Measurements from ENCODE around the gene IGFN1.

DNA sequence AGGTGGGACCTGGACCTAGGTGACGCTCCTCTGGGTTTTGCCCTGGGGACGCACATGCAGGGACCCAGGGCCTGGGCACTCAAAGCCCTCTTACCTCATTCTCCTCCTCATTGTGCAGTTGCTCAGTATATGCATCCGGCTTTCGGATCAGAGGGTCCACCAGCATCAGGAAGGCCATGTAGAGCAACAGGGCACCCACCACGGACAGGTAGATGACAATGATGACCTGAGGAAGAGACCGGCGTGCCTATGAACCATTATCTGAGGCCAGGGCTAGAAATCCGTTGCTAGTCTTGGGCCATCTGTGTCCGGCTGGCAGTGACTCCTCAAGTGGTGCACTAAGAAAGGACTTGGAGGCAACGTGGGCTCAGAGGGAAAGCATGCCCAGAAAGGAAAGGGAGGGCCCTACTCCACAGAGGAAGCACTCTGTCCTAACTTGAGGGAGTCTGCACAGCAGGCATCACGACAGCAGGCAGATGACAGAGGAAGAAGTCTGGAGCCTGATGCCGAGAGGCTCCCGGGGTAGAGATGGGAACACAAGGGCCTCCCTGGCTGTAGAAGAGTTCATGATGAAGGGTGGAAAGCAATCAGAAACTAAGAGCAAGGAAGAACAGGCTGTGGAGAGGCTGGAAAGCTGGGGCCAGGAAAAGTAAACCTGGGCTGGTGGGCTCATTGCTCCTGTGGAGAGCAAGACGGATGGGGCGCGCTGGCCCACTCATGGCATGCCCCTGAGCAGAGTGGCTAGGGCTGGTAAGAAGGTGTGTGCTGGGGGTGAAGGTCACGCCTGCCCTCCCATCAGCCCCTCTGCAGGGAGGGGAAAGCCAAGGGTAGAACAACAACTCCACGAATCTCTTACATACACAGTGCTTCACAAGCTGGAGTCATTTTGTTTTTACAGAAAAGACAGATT lies 46.6 kb upstream of the IGFN1 start:
- TF ChIP-seq FOXK2 (IDR thresholded peaks at IDR 0.05) (no peak), FOXA1 (IDR thresholded peaks at IDR 0.05) (no peak), FOXM1 (IDR thresholded peaks at IDR 0.05; ENCODE audit: borderline replicate concordance) (no peak), BHLHE40 (IDR thresholded peaks at IDR 0.05; ENCODE audit: borderline replicate concordance) (no peak), SP1 (IDR thresholded peaks at IDR 0.05) (no peak)

All from HEK293T (cell line).